Heart left ventricle (tissue), 16 donors: Measurements from ENCODE around the gene PCBP4. TPM values are rescaled to one million over a fixed set of nuclear protein-coding genes. Genes with fewer than 3 reads are reported as not detected.
A peak's percentile ranks its signal among the peaks of the same experiment; 100 is the strongest.

Experiments
- ATAC-seq, 4 donors: fragments of 200-7000 bp; cut with Tn5 transposase; one replicate each; pipeline ENCODE4 v1.9.1; 2020 to 2022; ENCODE audit warnings: moderate library complexity in 4 of 4, mild to moderate bottlenecking in 3 of 4, moderate number of reproducible peaks in 1 of 4
- DNase-seq, 5 donors: peaks; one replicate each; pipeline ENCODE4 v3.0.0-alpha.2; 2020
- H3K27ac ChIP-seq, 12 donors: fragments of 200-600 bp; sonication (generic) in 4 of 12; one replicate each; pipeline versions ENCODE4 v1.5.0 to v1.8.0; 2016 to 2022; ENCODE audit warnings: mild to moderate bottlenecking in 2 of 12
- H3K27me3 ChIP-seq, 9 donors: fragments of 200-600 bp; sonication (generic) in 2 of 9; one replicate each; pipeline versions ENCODE4 v1.5.1 to v1.8.0; 2016 to 2022; ENCODE audit warnings: mild to moderate bottlenecking in 3 of 9
- H3K36me3 ChIP-seq, 9 donors: fragments of 200-600 bp; sonication (generic) in 2 of 9; one replicate each; pipeline versions ENCODE4 v1.5.0 to v1.8.0; 2018 to 2022; ENCODE audit warnings: mild to moderate bottlenecking in 2 of 9
- H3K4me1 ChIP-seq, 12 donors: fragments of 200-600 bp; sonication (generic) in 4 of 12; one replicate each; pipeline versions ENCODE4 v1.5.0 to v1.8.0; 2016 to 2022; ENCODE audit warnings: mild to moderate bottlenecking in 3 of 12
- H3K4me3 ChIP-seq, 12 donors: fragments of 200-600 bp; sonication (generic) in 4 of 12; one replicate each; pipeline versions ENCODE4 v1.5.0 to v1.8.0; 2017 to 2022; ENCODE audit warnings: mild to moderate bottlenecking in 9 of 12, moderate library complexity in 4 of 12
- H3K9me3 ChIP-seq, 12 donors: fragments of 200-600 bp; sonication (generic) in 4 of 12; one replicate each; pipeline versions ENCODE4 v1.5.0 to v1.8.0; 2016 to 2022; ENCODE audit warnings: mild to moderate bottlenecking in 1 of 12
- POLR2A ChIP-seq, 2 donors: fragments of 450-650 bp; IDR thresholded peaks; one replicate each; pipeline ENCODE4 v1.6.1; 2017; ENCODE audit warnings: antibody characterized with exemption in 2 of 2, mild to moderate bottlenecking in 2 of 2, moderate library complexity in 2 of 2
- WGBS, 4 donors: extraction: QIAGEN DNeasy Blood & Tissue Kit in 2 of 4; methylation state at CpG; one replicate each; pipeline versions ENCODE4 v1.1.5 to v1.1.7; 2013 to 2018; 5-methylcytosine and 5-hydroxymethylcytosine counted together
- intact Hi-C, 10 donors: fragments of 100-400 bp; cut with DNase I; formaldehyde crosslinking; loops; one replicate each; pipeline versions ENCODE4 v1.11.1 to v1.14.2; 2022
- polyA plus RNA-seq, 2 donors: library from polyadenylated mRNA; stranded (reverse); fragments of 200-250 nt; gene quantifications; one replicate each; pipeline ENCODE4 v1.2.3, GENCODE V29; 2013
- total RNA-seq, 9 donors: library from RNA; depleted of rRNA in 2 of 9; stranded (reverse); fragments of >200 nt in 2 of 9; fragmentation: NEBNext Ultra II Directional in 3 of 9; extraction: Animal tissue kit (Norgen Biotek cat#: 25700) in 3 of 9; gene quantifications; one replicate each; pipeline versions ENCODE4 v1.1.0 to v1.2.4, GENCODE V29; 2016 to 2023
- TF ChIP-seq, protein P1 (sequence below), 12 donors: fragments of 200-600 bp; sonication (generic) in 4 of 12; IDR thresholded peaks; one replicate each; pipeline versions ENCODE4 v1.5.0 to v1.8.0; 2018 to 2022; ENCODE audit warnings: antibody characterized with exemption in 12 of 12, mild to moderate bottlenecking in 5 of 12
- donor health status: ischemic (EF 13 %, LVEDD 7.1; RV severe dilation, severe dysfunction).
- donor health status: healthy with polysubstance abuse.
- donor health status: DM: no; HTN: yes; CAD: no.
- donor health status: DM: no; HTN: no; CAD: no.
- donor health status: ischemic (EF 25% LVEDD 6.9; RV normal size, moderate dysfunction).
- donor health status: ischemic (EF 25% LVEDD 5.7; RV mildly dilated, moderate dysfunction).
- donor health status: healthy.
- donor health status: DM: yes; HTN: yes; CAD: no.
- donor health status: ischemic (EF 35%, LVEDD 5.7; RV mildly dilated, moderate dysfunction).
- donor health status: nonischemic (EF 11% LVEDD 7.7; RV severe dilation, severe dysfunction).
- donor health status: DM: yes; HTN: yes; CAD: no.
- donor health status: PGD.
- donor health status: ischemic (EF 29% LVEDD 5.4; RV normal size, mild dysfunction).
- donor health status: nonischemic (EF 23%, LVEDD 6.1; RV moderate dilation, normal function).

PCBP4 gene
- total and polyA plus RNA-seq, 11 donors = 55.4 to 149 (median 64.8) TPM

DNA sequence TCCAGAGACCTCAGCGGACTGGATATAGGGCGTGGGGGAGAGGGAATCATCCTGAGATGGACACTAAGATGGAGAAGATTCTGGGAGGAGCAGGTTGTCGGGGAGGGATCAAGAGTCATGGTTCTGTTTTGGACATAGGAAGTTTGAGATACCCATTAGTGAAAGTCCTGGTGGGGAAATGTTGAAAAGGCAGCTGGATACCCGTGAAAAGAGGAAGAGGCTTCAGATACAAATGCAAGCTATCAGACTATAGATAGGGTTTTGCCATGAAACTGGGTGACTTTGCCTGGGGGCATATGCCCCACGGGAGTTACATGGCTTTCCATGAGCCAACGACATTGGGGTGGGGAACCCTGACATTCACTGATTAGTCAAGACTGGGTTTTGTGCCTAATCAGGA, 13.1 kb downstream of the PCBP4 start:
- peaks cover 0 to 21% (median 0%) of the 10 kb centered on the region in 9 donors for H3K27me3 ChIP-seq
- peak in 1 of 5 donors; percentile 8 for DNase-seq
- H3K27ac ChIP-seq = no peak overlapping the region
- TF ChIP-seq, protein P1, sequence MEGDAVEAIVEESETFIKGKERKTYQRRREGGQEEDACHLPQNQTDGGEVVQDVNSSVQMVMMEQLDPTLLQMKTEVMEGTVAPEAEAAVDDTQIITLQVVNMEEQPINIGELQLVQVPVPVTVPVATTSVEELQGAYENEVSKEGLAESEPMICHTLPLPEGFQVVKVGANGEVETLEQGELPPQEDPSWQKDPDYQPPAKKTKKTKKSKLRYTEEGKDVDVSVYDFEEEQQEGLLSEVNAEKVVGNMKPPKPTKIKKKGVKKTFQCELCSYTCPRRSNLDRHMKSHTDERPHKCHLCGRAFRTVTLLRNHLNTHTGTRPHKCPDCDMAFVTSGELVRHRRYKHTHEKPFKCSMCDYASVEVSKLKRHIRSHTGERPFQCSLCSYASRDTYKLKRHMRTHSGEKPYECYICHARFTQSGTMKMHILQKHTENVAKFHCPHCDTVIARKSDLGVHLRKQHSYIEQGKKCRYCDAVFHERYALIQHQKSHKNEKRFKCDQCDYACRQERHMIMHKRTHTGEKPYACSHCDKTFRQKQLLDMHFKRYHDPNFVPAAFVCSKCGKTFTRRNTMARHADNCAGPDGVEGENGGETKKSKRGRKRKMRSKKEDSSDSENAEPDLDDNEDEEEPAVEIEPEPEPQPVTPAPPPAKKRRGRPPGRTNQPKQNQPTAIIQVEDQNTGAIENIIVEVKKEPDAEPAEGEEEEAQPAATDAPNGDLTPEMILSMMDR (IDR thresholded peaks at IDR 0.05) = no peak
- no peak for TF ChIP-seq POLR2A (IDR thresholded peaks at IDR 0.05)
- H3K9me3 ChIP-seq = no peaks in the 10 kb centered on the region
- 77 to 82% (median 80%) methylated on average over 6 of the region's 6 CpGs for WGBS, 4 donors
- H3K4me3 ChIP-seq = no peak overlapping the region
- intact Hi-C loops = no loop called here
- no peak for ATAC-seq
- peaks cover 0 to 20% (median 8%) of the 10 kb centered on the region in 9 donors for H3K36me3 ChIP-seq
- peaks cover 0 to 27% (median 11%) of the 10 kb centered on the region in 12 donors for H3K4me1 ChIP-seq

DNA sequence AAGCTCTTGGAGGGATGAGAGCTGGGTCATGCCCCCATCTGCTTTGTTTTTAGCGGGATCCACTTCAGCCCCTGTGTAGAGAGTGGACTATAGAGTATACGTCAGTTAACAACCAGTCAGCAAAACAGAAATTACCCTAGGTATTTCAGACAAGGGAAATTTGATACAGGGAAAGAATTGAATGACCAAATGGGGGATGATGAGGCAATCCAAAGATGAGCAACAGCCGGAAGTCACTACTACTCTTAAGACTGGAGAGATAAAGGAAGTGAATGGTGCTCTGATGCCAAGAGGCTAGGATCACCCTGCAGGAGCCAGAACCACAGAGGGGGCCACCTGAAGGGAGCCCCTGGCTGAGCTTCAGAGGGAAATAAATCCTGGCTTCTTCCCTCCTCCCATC, 13.8 kb downstream of the PCBP4 start:
- DNase-seq (peak in 1 of 5 donors; percentile 11), ATAC-seq (no peak)
- peaks cover 0 to 19% (median 10%) of the 10 kb centered on the region in 9 donors for H3K36me3 ChIP-seq
- no peaks in the 10 kb centered on the region for H3K9me3 ChIP-seq
- TF ChIP-seq, protein P1 (IDR thresholded peaks at IDR 0.05) = no peak
- TF ChIP-seq POLR2A (IDR thresholded peaks at IDR 0.05) = no peak
- peaks cover 0 to 27% (median 11%) of the 10 kb centered on the region in 12 donors for H3K4me1 ChIP-seq
- intact Hi-C loops = no loop called here
- H3K27me3 ChIP-seq = peaks cover 0 to 21% (median 0%) of the 10 kb centered on the region in 9 donors
- no peak overlapping the region for H3K4me3 ChIP-seq
- H3K27ac ChIP-seq = no peak overlapping the region
- 72 to 84% (median 80%) methylated on average over 3 of the region's 3 CpGs for WGBS, 4 donors

DNA sequence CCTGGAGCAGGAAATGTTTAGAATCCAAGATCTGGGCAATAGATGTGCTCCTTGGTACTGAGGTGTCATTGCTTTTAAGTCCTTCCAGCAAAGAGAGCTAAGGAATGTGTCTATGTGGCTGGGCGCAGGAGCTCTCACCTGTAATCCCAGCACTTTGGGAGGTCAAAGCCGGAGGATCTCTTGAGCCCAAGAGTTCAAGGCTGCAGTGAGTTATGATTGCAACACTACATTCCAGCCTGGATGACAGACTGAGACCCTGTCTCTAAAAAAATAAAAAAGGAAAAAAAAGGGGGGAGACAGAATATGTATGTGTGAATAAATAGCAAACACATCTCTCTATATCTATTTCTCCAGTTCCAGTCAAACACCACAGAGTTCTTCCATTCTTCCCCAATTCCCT, 16.4 kb downstream of the PCBP4 start:
- H3K27ac ChIP-seq = no peak overlapping the region
- H3K27me3 ChIP-seq = peaks cover 0 to 12% (median 0%) of the 10 kb centered on the region in 9 donors
- TF ChIP-seq, protein P1 (IDR thresholded peaks at IDR 0.05) = no peak
- TF ChIP-seq POLR2A (IDR thresholded peaks at IDR 0.05) = no peak
- no peak overlapping the region for H3K4me3 ChIP-seq
- DNase-seq = peak in 1 of 5 donors; percentile 0
- no peak for ATAC-seq
- H3K4me1 ChIP-seq = peaks cover 0 to 15% (median 6%) of the 10 kb centered on the region in 12 donors
- H3K9me3 ChIP-seq = no peaks in the 10 kb centered on the region
- intact Hi-C loops = no loop called here
- peaks cover 0 to 21% (median 9%) of the 10 kb centered on the region in 9 donors for H3K36me3 ChIP-seq
- 89 to 97% (median 91%) methylated on average over 2 of the region's 2 CpGs for WGBS, 4 donors

DNA sequence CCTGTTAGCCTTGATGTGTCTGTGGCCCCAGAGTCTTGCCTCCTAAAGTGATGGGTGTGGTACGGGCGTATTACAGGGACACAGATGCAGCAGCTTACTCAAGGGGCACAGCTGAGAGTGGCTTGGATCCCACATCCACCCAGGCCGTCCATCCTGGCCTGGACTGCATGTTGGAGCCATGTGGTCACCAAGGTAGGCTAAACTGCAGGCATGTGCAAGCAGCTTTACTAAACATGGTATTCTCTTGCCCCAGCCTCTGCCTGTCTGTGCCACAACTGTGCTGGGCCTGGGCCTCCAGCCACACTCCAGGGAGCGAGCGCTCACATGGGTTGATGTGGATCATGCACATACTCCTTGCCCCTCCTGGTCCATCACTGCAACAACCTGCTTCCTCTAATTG, 18.1 kb downstream of the PCBP4 start:
- no peak overlapping the region for H3K4me3 ChIP-seq
- ATAC-seq = no peak
- DNase-seq = peak in 2 of 5 donors; percentile 21 to 40
- TF ChIP-seq, protein P1 (IDR thresholded peaks at IDR 0.05) = no peak
- TF ChIP-seq POLR2A (IDR thresholded peaks at IDR 0.05) = no peak
- H3K4me1 ChIP-seq = peaks cover 0 to 2% (median 0%) of the 10 kb centered on the region in 12 donors
- WGBS, 4 donors = 85 to 95% (median 95%) methylated on average over 5 of the region's 5 CpGs
- no peaks in the 10 kb centered on the region for H3K9me3 ChIP-seq
- H3K36me3 ChIP-seq = peaks cover 0 to 30% (median 9%) of the 10 kb centered on the region in 9 donors
- no peaks in the 10 kb centered on the region for H3K27me3 ChIP-seq
- H3K27ac ChIP-seq = no peak overlapping the region
- intact Hi-C loops = no loop called here
